IPS-15b (cell line): ENCODE measurements around the gene CELF5.
"Not testable (repeated sequence)": the region's sequence is repeated elsewhere in the genome, so short reads cannot be mapped to it uniquely, and the experiment has no call there.

Source experiments
- H3K27me3 ChIP-seq: one replicate; pipeline ENCODE4 v1.6.1; 2013; ENCODE audit warnings: low read length; ENCODE audit not compliant: control insufficient read depth, insufficient read depth
- H3K36me3 ChIP-seq: one replicate; pipeline ENCODE4 v1.6.1; 2013; ENCODE audit warnings: low read length; ENCODE audit not compliant: control insufficient read depth, insufficient read depth
- H3K4me1 ChIP-seq: one replicate; pipeline ENCODE4 v1.6.1; 2013; ENCODE audit warnings: mild to moderate bottlenecking, low read length; ENCODE audit not compliant: control insufficient read depth, insufficient read depth
- H3K4me3 ChIP-seq: one replicate; pipeline ENCODE4 v1.5.1; 2013; ENCODE audit warnings: low read depth, low read length
- H3K9ac ChIP-seq: one replicate; pipeline ENCODE4 v1.6.1; 2013; ENCODE audit warnings: low read depth, mild to moderate bottlenecking, low read length
- H3K9me3 ChIP-seq: one replicate; pipeline ENCODE4 v1.6.1; 2013; ENCODE audit warnings: mild to moderate bottlenecking, low read length; ENCODE audit not compliant: control insufficient read depth, insufficient read depth

The CELF5 gene

GRCh38 chr19:3283886-3284657 lies 59.6 kb downstream of the CELF5 start:
- Histone ChIP-seq H3K36me3 (no peaks in the 10 kb centered on the region), H3K27me3 (no peaks in the 10 kb centered on the region), H3K4me1 (peaks cover 5% of the 10 kb centered on the region), H3K4me3 (peak overlapping the region; percentile 57), H3K9me3 (no peaks in the 10 kb centered on the region), H3K9ac (peak overlapping the region; percentile 8)

- peak overlapping the region; percentile 65 for H3K9ac ChIP-seq
- H3K9me3 ChIP-seq = no peaks in the 10 kb centered on the region
- peaks cover 5% of the 10 kb centered on the region for H3K4me1 ChIP-seq
- no peaks in the 10 kb centered on the region for H3K36me3 ChIP-seq
- H3K4me3 ChIP-seq = peak overlapping the region; percentile 76
- H3K27me3 ChIP-seq = no peaks in the 10 kb centered on the region
Observed at GRCh38 chr19:3284759-3285646, 60.5 kb downstream of the CELF5 start.

GRCh38 chr19:3285647-3286176 lies 61.3 kb downstream of the CELF5 start:
- H3K36me3 ChIP-seq = no peaks in the 10 kb centered on the region
- no peak overlapping the region for H3K9ac ChIP-seq
- H3K9me3 ChIP-seq = no peaks in the 10 kb centered on the region
- no peaks in the 10 kb centered on the region for H3K27me3 ChIP-seq
- H3K4me3 ChIP-seq = peak overlapping the region; percentile 62
- H3K4me1 ChIP-seq = peaks cover 5% of the 10 kb centered on the region

GRCh38 chr19:3287814-3288213 lies 63.4 kb downstream of the CELF5 start:
- Histone ChIP-seq H3K9ac (no peak overlapping the region), H3K4me1 (peaks cover 5% of the 10 kb centered on the region), H3K4me3 (no peak overlapping the region), H3K9me3 (no peaks in the 10 kb centered on the region), H3K36me3 (no peaks in the 10 kb centered on the region), H3K27me3 (no peaks in the 10 kb centered on the region)

GRCh38 chr19:3288437-3288836 lies 64.0 kb downstream of the CELF5 start:
- not testable (repeated sequence) for H3K9me3 ChIP-seq, H3K27me3 ChIP-seq, H3K4me1 ChIP-seq, H3K9ac ChIP-seq, H3K4me3 ChIP-seq, H3K36me3 ChIP-seq

GRCh38 chr19:3289971-3290569 lies 65.6 kb downstream of the CELF5 start:
- Histone ChIP-seq H3K4me1 (no peaks in the 10 kb centered on the region), H3K27me3 (no peaks in the 10 kb centered on the region), H3K4me3 (no peak overlapping the region), H3K9ac (no peak overlapping the region), H3K9me3 (no peaks in the 10 kb centered on the region), H3K36me3 (no peaks in the 10 kb centered on the region)

- H3K4me3 ChIP-seq, H3K27me3 ChIP-seq, H3K36me3 ChIP-seq, H3K4me1 ChIP-seq, H3K9me3 ChIP-seq, H3K9ac ChIP-seq: not testable (repeated sequence)
Observed at GRCh38 chr19:3290858-3291257, 66.4 kb downstream of the CELF5 start.

GRCh38 chr19:3291644-3292043 lies 67.2 kb downstream of the CELF5 start:
- no peak overlapping the region for H3K9ac ChIP-seq
- H3K4me3 ChIP-seq = no peak overlapping the region
- H3K9me3 ChIP-seq = no peaks in the 10 kb centered on the region
- H3K27me3 ChIP-seq = no peaks in the 10 kb centered on the region
- no peaks in the 10 kb centered on the region for H3K4me1 ChIP-seq
- H3K36me3 ChIP-seq = no peaks in the 10 kb centered on the region

GRCh38 chr19:3292958-3293529 lies 68.6 kb downstream of the CELF5 start:
- Histone ChIP-seq H3K4me3 (no peak overlapping the region), H3K36me3 (no peaks in the 10 kb centered on the region), H3K4me1 (no peaks in the 10 kb centered on the region), H3K9ac (no peak overlapping the region), H3K9me3 (no peaks in the 10 kb centered on the region), H3K27me3 (no peaks in the 10 kb centered on the region)

- no peak overlapping the region for H3K4me3 ChIP-seq
- H3K27me3 ChIP-seq = no peaks in the 10 kb centered on the region
- no peak overlapping the region for H3K9ac ChIP-seq
- no peaks in the 10 kb centered on the region for H3K4me1 ChIP-seq
- no peaks in the 10 kb centered on the region for H3K9me3 ChIP-seq
- no peaks in the 10 kb centered on the region for H3K36me3 ChIP-seq
Observed at GRCh38 chr19:3293560-3293959, 69.1 kb downstream of the CELF5 start.

GRCh38 chr19:3294080-3294850 lies 69.8 kb downstream of the CELF5 start:
- Histone ChIP-seq H3K4me1 (no peaks in the 10 kb centered on the region), H3K4me3 (no peak overlapping the region), H3K27me3 (peaks cover 2% of the 10 kb centered on the region), H3K9me3 (no peaks in the 10 kb centered on the region), H3K36me3 (no peaks in the 10 kb centered on the region), H3K9ac (no peak overlapping the region)
